GM23338 (cell line): ENCODE results near the gene EEF1G. TPM values are rescaled to one million over a fixed set of nuclear protein-coding genes. Genes with fewer than 3 reads are reported as not detected.

ENCODE experiments used
- ATAC-seq: fragments of 200-7000 bp; cut with Tn5 transposase; 3 replicates; pipeline ENCODE4 v1.9.1; 2020
- DNase-seq: peaks from one replicate; pipeline ENCODE4 v3.0.0-alpha.2; 2015; ENCODE audit warnings: low spot score
- H2AFZ ChIP-seq: fragments of 200-600 bp; sonication (generic); 2 replicates; pipeline ENCODE4 v1.8.0; 2016; ENCODE audit warnings: antibody characterized with exemption, mild to moderate bottlenecking, moderate library complexity
- H3F3A ChIP-seq: fragments of 200-600 bp; sonication (generic); replicated peaks from 2 replicates; pipeline ENCODE4 v1.8.0; 2017; ENCODE audit warnings: antibody characterized with exemption, mixed run types, low read depth
- H3K27ac ChIP-seq: fragments of 200-600 bp; sonication (generic); 2 replicates; pipeline ENCODE4 v1.6.1; 2016; ENCODE audit warnings: low read depth
- H3K27me3 ChIP-seq: fragments of 200-600 bp; sonication (generic); 2 replicates; pipeline ENCODE4 v1.8.0; 2016; ENCODE audit warnings: mild to moderate bottlenecking, mixed run types, moderate library complexity; ENCODE audit not compliant: insufficient read depth
- H3K36me3 ChIP-seq: fragments of 200-600 bp; sonication (generic); 2 replicates; pipeline ENCODE4 v1.8.0; 2016; ENCODE audit warnings: mild to moderate bottlenecking; ENCODE audit not compliant: insufficient read depth
- H3K4me1 ChIP-seq: fragments of 200-600 bp; sonication (generic); 2 replicates; pipeline ENCODE4 v1.8.0; 2016; ENCODE audit warnings: mild to moderate bottlenecking, moderate library complexity; ENCODE audit not compliant: insufficient read depth
- H3K4me2 ChIP-seq: fragments of 200-600 bp; sonication (generic); 2 replicates; pipeline ENCODE4 v1.7.1; 2017; ENCODE audit warnings: mixed run types
- H3K4me3 ChIP-seq: fragments of 200-600 bp; sonication (generic); 2 replicates; pipeline ENCODE4 v1.6.1; 2016; ENCODE audit warnings: mixed run types
- H3K79me2 ChIP-seq: fragments of 200-600 bp; sonication (generic); replicated peaks from 2 replicates; pipeline ENCODE4 v1.8.0; 2017; ENCODE audit warnings: mild to moderate bottlenecking; ENCODE audit not compliant: insufficient read depth
- H3K9me2 ChIP-seq: fragments of 200-600 bp; sonication (generic); 2 replicates; pipeline ENCODE4 v1.8.0; 2017; ENCODE audit not compliant: insufficient read depth
- H4K20me1 ChIP-seq: fragments of 200-600 bp; sonication (generic); replicated peaks from 2 replicates; pipeline ENCODE4 v1.8.0; 2017; ENCODE audit warnings: mild to moderate bottlenecking; ENCODE audit not compliant: insufficient read depth
- H3K27ac Mint-ChIP-seq: 2 replicates; pipeline ENCODE4 v1.8.0; 2020; ENCODE audit warnings: inconsistent platforms, mild to moderate bottlenecking, moderate library complexity, mixed read lengths
- H3K27me3 Mint-ChIP-seq: 3 replicates; pipeline ENCODE4 v1.8.0; 2022; ENCODE audit warnings: low read depth, mild to moderate bottlenecking, moderate library complexity, mixed read lengths, inconsistent platforms; ENCODE audit not compliant: insufficient read depth, poor library complexity
- H3K36me3 Mint-ChIP-seq: 3 replicates; pipeline ENCODE4 v1.8.0; 2021; ENCODE audit warnings: low read depth, mild to moderate bottlenecking, inconsistent platforms, moderate library complexity, mixed read lengths
- H3K4me1 Mint-ChIP-seq: 3 replicates; pipeline ENCODE4 v1.8.0; 2020; ENCODE audit warnings: mild to moderate bottlenecking, inconsistent platforms, mixed read lengths
- H3K4me3 Mint-ChIP-seq: 3 replicates; pipeline ENCODE4 v1.8.0; 2021; ENCODE audit warnings: moderate library complexity, mild to moderate bottlenecking, inconsistent platforms, mixed read lengths
- H3K9me3 Mint-ChIP-seq: 3 replicates; pipeline ENCODE4 v1.8.0; 2020; ENCODE audit warnings: moderate library complexity, mild to moderate bottlenecking, inconsistent platforms, mixed read lengths
- CREB1 ChIP-seq: fragments of 250-450 bp; sonication (Bioruptor Pico); IDR thresholded peaks from 2 replicates; pipeline ENCODE4 v1.5.0; 2020; ENCODE audit warnings: low read depth, mild to moderate bottlenecking, moderate library complexity
- ETS1 ChIP-seq: IDR thresholded peaks from 2 replicates; pipeline ENCODE4 v1.6.1; 2016; ENCODE audit warnings: antibody characterized with exemption
- EZH2 ChIP-seq: fragments of 200-600 bp; sonication (generic); IDR thresholded peaks from one replicate; pipeline ENCODE4 v1.8.0; 2017; ENCODE audit warnings: antibody characterized with exemption, mild to moderate bottlenecking, low read depth; ENCODE audit not compliant: unreplicated experiment
- EZH2phosphoT487 ChIP-seq: fragments of 200-600 bp; sonication (generic); IDR thresholded peaks from one replicate; pipeline ENCODE4 v1.8.1; 2018; ENCODE audit warnings: antibody characterized with exemption; ENCODE audit not compliant: unreplicated experiment
- JUNB ChIP-seq: IDR thresholded peaks from one replicate; pipeline ENCODE4 v1.6.1; 2016; ENCODE audit warnings: antibody characterized with exemption; ENCODE audit not compliant: unreplicated experiment
- NANOG ChIP-seq: IDR thresholded peaks from 2 replicates; pipeline ENCODE4 v1.6.1; 2016; ENCODE audit warnings: antibody characterized with exemption, borderline replicate concordance
- POLR2AphosphoS5 ChIP-seq: IDR thresholded peaks from 2 replicates; pipeline ENCODE4 v1.6.1; 2016; ENCODE audit warnings: antibody characterized with exemption, low read depth
- REST ChIP-seq: IDR thresholded peaks from one replicate; pipeline ENCODE4 v1.6.1; 2018; ENCODE audit warnings: antibody characterized with exemption; ENCODE audit not compliant: unreplicated experiment
- ZNF114 ChIP-seq: fragments of 250-450 bp; sonication (Bioruptor Pico); IDR thresholded peaks from 2 replicates; pipeline ENCODE4 v1.5.0; 2020; ENCODE audit warnings: mild to moderate bottlenecking, moderate library complexity
- ZNF331 ChIP-seq: fragments of 250-450 bp; sonication (Bioruptor Pico); IDR thresholded peaks from 2 replicates; pipeline ENCODE4 v1.5.0; 2020; ENCODE audit warnings: low read depth, mild to moderate bottlenecking, moderate library complexity
- ZNF462 ChIP-seq: fragments of 250-450 bp; sonication (Bioruptor Pico); IDR thresholded peaks from 2 replicates; pipeline ENCODE4 v1.5.0; 2020; ENCODE audit warnings: mild to moderate bottlenecking, moderate library complexity
- polyA plus RNA-seq: library from polyadenylated mRNA; unstranded; fragments of >200 nt; fragmentation: Nextera tagmentation; extraction: Ambion mirVana; gene quantifications from 2 replicates; pipeline ENCODE4 v1.2.1, GENCODE V29; 2016
- total RNA-seq: library from RNA; depleted of rRNA; stranded (reverse); fragments of >200 nt; shearing (Covaris generic); gene quantifications from 2 replicates; pipeline ENCODE4 v1.2.3, GENCODE V29; 2014

Gene EEF1G
- total and polyA plus RNA-seq, 2 experiments from 2014 or later, result 696 to 1,316 TPM

- no peak for TF ChIP-seq ZNF462 (CRISPR knock-in tag)
- no peak for TF ChIP-seq ETS1
- no peak for TF ChIP-seq ZNF114 (CRISPR knock-in tag)
- no peak for TF ChIP-seq JUNB
These were observed 30.9 kb upstream of the EEF1G start (continued) for GRCh38 chr11:62604460-62605120.

GRCh38 chr11:62603776-62604299 lies 30.1 kb upstream of the EEF1G start:
- peaks cover 17% of the 10 kb centered on the region; the same call in 1 of the 2 replicates for H3K4me1 ChIP-seq
- no peak overlapping the region for H2AFZ ChIP-seq
- H3K4me1 Mint-ChIP-seq, result peaks cover 63% of the 10 kb centered on the region
- DNase-seq (no peak), ATAC-seq (no peak)
- H3F3A ChIP-seq, result peaks cover 20% of the 10 kb centered on the region
- no peak overlapping the region for H3K27ac ChIP-seq
- peaks cover 43% of the 10 kb centered on the region for H3K27me3 ChIP-seq
- H3K4me2 ChIP-seq, result peak overlapping the region; percentile 99; the same call in 1 of the 2 replicates
- H3K9me2 ChIP-seq, result no peaks in the 10 kb centered on the region
- peaks cover 16% of the 10 kb centered on the region for H3K79me2 ChIP-seq
- no peaks in the 10 kb centered on the region for H3K36me3 ChIP-seq
- H3K9me3 Mint-ChIP-seq, result no peaks in the 10 kb centered on the region; the same call in 2 of the 3 replicates
- peaks cover 28% of the 10 kb centered on the region for H3K36me3 Mint-ChIP-seq
- H3K4me3 Mint-ChIP-seq, result peak overlapping the region; percentile 91; the same call in 1 of the 3 replicates
- peaks cover 10% of the 10 kb centered on the region; the same call in 1 of the 2 replicates for H4K20me1 ChIP-seq
- H3K4me3 ChIP-seq, result no peak overlapping the region
- H3K27ac Mint-ChIP-seq, result no peak overlapping the region
- H3K27me3 Mint-ChIP-seq, result peaks cover 29% of the 10 kb centered on the region
- TF ChIP-seq CREB1, result no peak
- no peak for TF ChIP-seq POLR2AphosphoS5
- TF ChIP-seq REST, result no peak
- TF ChIP-seq ETS1, result no peak
- no peak for TF ChIP-seq ZNF331
- no peak for TF ChIP-seq EZH2
- TF ChIP-seq NANOG, result no peak
- TF ChIP-seq EZH2phosphoT487, result no peak
